HG02973 (cell line): Measurements from ENCODE around the gene LRP2BP.

Experiments
- ATAC-seq: cut with Tn5 transposase; IDR thresholded peaks from one replicate; pipeline ENCODE4 v1.9.1; 2021; ENCODE audit warnings: moderate library complexity; ENCODE audit not compliant: unreplicated experiment

Gene LRP2BP

GRCh38 chr4:185395238-185395955 lies at the start of gene LRP2BP:
Gene LRP2BP (minus strand): TSS chr4:185395924. CDS start chr4:185378186, 17,738 bp downstream.
- ATAC-seq, result no peak

GRCh38 chr4:185445209-185445608 lies 49.5 kb upstream of the LRP2BP start:
- ATAC-seq, result no peak

GRCh38 chr4:185441479-185441878 lies 45.8 kb upstream of the LRP2BP start:
- ATAC-seq, result no peak

GRCh38 chr4:185437809-185438208 lies 42.1 kb upstream of the LRP2BP start:
- ATAC-seq, result no peak

GRCh38 chr4:185435466-185435865 lies 39.7 kb upstream of the LRP2BP start:
- ATAC-seq, result no peak

- no peak for ATAC-seq
Observed at GRCh38 chr4:185429660-185430059, 33.9 kb upstream of the LRP2BP start.

GRCh38 chr4:185426960-185427688 lies 31.4 kb upstream of the LRP2BP start:
- ATAC-seq, result no peak

GRCh38 chr4:185425647-185426352 lies 30.1 kb upstream of the LRP2BP start, which contains the start of gene UFSP2:
Gene UFSP2 (minus strand): TSS chr4:185425964. CDS start chr4:185425868, 96 bp downstream.
- ATAC-seq, result peak; percentile 91

GRCh38 chr4:185424905-185425646 lies 29.4 kb upstream of the LRP2BP start:
- ATAC-seq, result no peak

- ATAC-seq, result no peak
Observed at GRCh38 chr4:185421366-185422124, 25.8 kb upstream of the LRP2BP start.

- ATAC-seq, result no peak
Observed at GRCh38 chr4:185416955-185417354, 21.2 kb upstream of the LRP2BP start.

- no peak for ATAC-seq
Observed at GRCh38 chr4:185412412-185412811, 16.7 kb upstream of the LRP2BP start.

GRCh38 chr4:185411849-185412248 lies 16.1 kb upstream of the LRP2BP start:
- no peak for ATAC-seq

GRCh38 chr4:185408432-185408831 lies 12.7 kb upstream of the LRP2BP start:
- ATAC-seq, result no peak

GRCh38 chr4:185405296-185405999 lies 9.7 kb upstream of the LRP2BP start:
- peak; percentile 61 for ATAC-seq

GRCh38 chr4:185404031-185404430 lies 8.3 kb upstream of the LRP2BP start:
- no peak for ATAC-seq

- no peak for ATAC-seq
Observed at GRCh38 chr4:185399466-185399865, 3.7 kb upstream of the LRP2BP start.

- ATAC-seq, result no peak
Observed at GRCh38 chr4:185398618-185399017, 2.9 kb upstream of the LRP2BP start.

GRCh38 chr4:185396724-185397385 lies 1.1 kb upstream of the LRP2BP start, which contains the start of gene ANKRD37:
Gene ANKRD37 (plus strand): TSS chr4:185396841. CDS start chr4:185396924, 83 bp downstream.
- no peak for ATAC-seq
